GM13977 (cell line): ENCODE results near the gene LSM5.

Experiments
- DNase-seq: peaks from one replicate; pipeline ENCODE4 v3.0.0; 2012; ENCODE audit warnings: low spot score
- in situ Hi-C: fragments of 300-500 bp; cut with MboI; formaldehyde crosslinking; loops from one replicate; pipeline ENCODE4 v1.12.0; 2022; ENCODE audit warnings: low sequenced_read_pairs, low pct_unique_long_range_greater_than_20kb, mixed read lengths, inconsistent platforms; ENCODE audit not compliant: unreplicated experiment
- TF ChIP-seq, protein P1 (sequence below): IDR thresholded peaks from 2 replicates; pipeline ENCODE4 v1.5.1; 2012; ENCODE audit warnings: mild to moderate bottlenecking, control low read depth; ENCODE audit not compliant: insufficient read depth; ENCODE audit errors: extremely low read depth, missing control alignments

LSM5 gene

DNA sequence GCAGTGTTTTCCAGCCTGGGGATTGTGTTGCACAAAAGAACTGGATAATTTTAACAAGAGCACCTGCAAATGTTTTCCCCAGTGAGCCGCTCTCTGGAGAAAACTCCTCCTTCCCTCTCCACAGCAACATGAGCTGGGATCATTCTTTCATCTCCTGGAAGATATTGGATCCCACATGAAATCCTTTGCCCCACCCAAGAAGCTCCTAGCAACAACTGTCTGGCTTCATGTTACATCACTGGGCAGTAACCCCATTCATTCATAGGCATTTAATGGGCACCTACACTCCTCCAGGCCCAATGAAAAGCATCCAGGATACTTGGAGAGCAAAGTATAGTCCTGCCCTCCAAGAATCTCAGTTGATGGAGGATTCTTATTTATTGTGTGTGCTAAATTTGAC, 27.2 kb downstream of the LSM5 start:
- TF ChIP-seq, protein P1, sequence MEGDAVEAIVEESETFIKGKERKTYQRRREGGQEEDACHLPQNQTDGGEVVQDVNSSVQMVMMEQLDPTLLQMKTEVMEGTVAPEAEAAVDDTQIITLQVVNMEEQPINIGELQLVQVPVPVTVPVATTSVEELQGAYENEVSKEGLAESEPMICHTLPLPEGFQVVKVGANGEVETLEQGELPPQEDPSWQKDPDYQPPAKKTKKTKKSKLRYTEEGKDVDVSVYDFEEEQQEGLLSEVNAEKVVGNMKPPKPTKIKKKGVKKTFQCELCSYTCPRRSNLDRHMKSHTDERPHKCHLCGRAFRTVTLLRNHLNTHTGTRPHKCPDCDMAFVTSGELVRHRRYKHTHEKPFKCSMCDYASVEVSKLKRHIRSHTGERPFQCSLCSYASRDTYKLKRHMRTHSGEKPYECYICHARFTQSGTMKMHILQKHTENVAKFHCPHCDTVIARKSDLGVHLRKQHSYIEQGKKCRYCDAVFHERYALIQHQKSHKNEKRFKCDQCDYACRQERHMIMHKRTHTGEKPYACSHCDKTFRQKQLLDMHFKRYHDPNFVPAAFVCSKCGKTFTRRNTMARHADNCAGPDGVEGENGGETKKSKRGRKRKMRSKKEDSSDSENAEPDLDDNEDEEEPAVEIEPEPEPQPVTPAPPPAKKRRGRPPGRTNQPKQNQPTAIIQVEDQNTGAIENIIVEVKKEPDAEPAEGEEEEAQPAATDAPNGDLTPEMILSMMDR, result no peak
- no peak for DNase-seq
- in situ Hi-C loops, result no loop called here

GRCh38 chr7:32462451-32462850, 27.7 kb downstream of the LSM5 start:
- in situ Hi-C loops, result no loop called here
- no peak for DNase-seq
- TF ChIP-seq, protein P1, result no peak

DNA sequence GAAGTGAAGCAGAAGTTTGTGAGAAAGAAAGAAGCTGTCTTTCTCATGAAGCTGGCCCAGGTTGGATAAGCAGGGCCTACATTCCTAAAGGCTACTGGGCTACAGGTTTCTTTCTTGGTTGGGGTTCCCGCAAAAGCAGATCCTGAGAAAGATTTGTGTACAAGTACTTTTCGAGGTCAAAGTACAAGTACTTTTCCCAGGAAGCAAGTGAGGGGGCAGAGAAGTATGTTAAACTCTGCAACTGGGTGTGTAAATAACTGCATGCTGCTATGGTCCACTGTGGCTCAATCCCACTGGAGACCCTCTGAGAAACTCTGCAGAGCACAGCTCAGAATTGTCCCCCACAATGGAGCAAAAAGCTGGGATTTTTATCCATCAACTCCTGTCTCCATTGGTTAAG, 28.7 kb downstream of the LSM5 start:
- TF ChIP-seq, protein P1, result no peak
- DNase-seq, result no peak
- in situ Hi-C loops, result no loop called here

- TF ChIP-seq, protein P1, result no peak
- DNase-seq, result no peak
- in situ Hi-C loops, result no loop called here
Measured at GRCh38 chr7:32459788-32460187, 30.4 kb downstream of the LSM5 start.

DNA sequence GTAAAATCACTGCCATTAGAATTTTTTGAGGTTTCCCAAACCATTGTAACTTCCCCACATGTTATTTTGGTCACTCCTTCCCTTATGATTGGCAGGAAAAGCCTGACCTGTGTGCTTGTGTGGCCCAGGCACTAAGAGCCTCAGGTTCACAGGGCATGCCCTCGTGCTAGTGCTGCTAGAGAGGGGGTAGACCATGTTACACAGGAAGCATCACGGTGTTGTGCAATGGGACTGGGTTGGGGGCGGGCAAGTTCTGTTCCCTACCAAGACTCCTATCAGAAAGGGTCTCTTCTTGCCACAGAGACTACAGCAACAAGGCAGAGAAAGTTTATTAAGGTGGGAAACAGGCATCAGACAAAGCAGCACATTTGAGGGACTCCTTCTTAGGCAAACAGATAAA, 32.2 kb downstream of the LSM5 start:
- in situ Hi-C loops, result no loop called here
- DNase-seq, result no peak
- TF ChIP-seq, protein P1, result no peak

- in situ Hi-C loops, result no loop called here
- DNase-seq, result no peak
- TF ChIP-seq, protein P1, result no peak
Measured at GRCh38 chr7:32453341-32454011, 36.7 kb downstream of the LSM5 start.

GRCh38 chr7:32447218-32447617, 43.0 kb downstream of the LSM5 start:
- DNase-seq, result no peak
- TF ChIP-seq, protein P1, result no peak
- in situ Hi-C loops, result no loop called here
